Mesendoderm (in vitro differentiated cells): Measurements from ENCODE around the gene MAD1L1.

Experiments
- DNase-seq: peaks from one replicate; pipeline ENCODE4 v3.0.0; 2013
- H2AK5ac ChIP-seq: 2 replicates; pipeline ENCODE4 v1.6.1; 2013; ENCODE audit warnings: low read length, inconsistent platforms
- H2BK120ac ChIP-seq: 2 replicates; pipeline ENCODE4 v1.6.1; 2013; ENCODE audit warnings: low read depth, mild to moderate bottlenecking, low read length, moderate library complexity, mixed read lengths
- H2BK15ac ChIP-seq: replicated peaks from 2 replicates; pipeline ENCODE4 v1.6.1; 2013; ENCODE audit warnings: low read depth, mild to moderate bottlenecking, moderate library complexity
- H2BK5ac ChIP-seq: 2 replicates; pipeline ENCODE4 v1.6.1; 2013; ENCODE audit warnings: low read length, inconsistent platforms
- H3K18ac ChIP-seq: 2 replicates; pipeline ENCODE4 v1.6.1; 2013; ENCODE audit warnings: mild to moderate bottlenecking, low read length, mixed read lengths
- H3K23ac ChIP-seq: one replicate; pipeline ENCODE4 v1.6.1; 2013; ENCODE audit warnings: low read length
- H3K27ac ChIP-seq: 2 replicates; pipeline ENCODE4 v1.5.1; 2013; ENCODE audit warnings: low read depth, mild to moderate bottlenecking, inconsistent platforms, low read length, moderate library complexity
- H3K27me3 ChIP-seq: 2 replicates; pipeline ENCODE4 v1.6.1; 2013; ENCODE audit warnings: low read length, control low read depth, mild to moderate bottlenecking, inconsistent platforms; ENCODE audit not compliant: insufficient read depth, poor library complexity
- H3K36me3 ChIP-seq: 2 replicates; pipeline ENCODE4 v1.6.1; 2013; ENCODE audit warnings: low read length, inconsistent platforms; ENCODE audit not compliant: control insufficient read depth, insufficient read depth
- H3K4ac ChIP-seq: one replicate; pipeline ENCODE4 v1.6.1; 2013; ENCODE audit warnings: low read depth, mild to moderate bottlenecking, low read length, moderate library complexity
- H3K4me1 ChIP-seq: 2 replicates; pipeline ENCODE4 v1.6.1; 2013; ENCODE audit warnings: low read depth, low read length, inconsistent platforms; ENCODE audit not compliant: control insufficient read depth
- H3K4me2 ChIP-seq: 2 replicates; pipeline ENCODE4 v1.6.1; 2013; ENCODE audit warnings: low read length
- H3K4me3 ChIP-seq: 2 replicates; pipeline ENCODE4 v1.5.1; 2013; ENCODE audit warnings: mild to moderate bottlenecking, low read length
- H3K56ac ChIP-seq: one replicate; pipeline ENCODE4 v1.6.1; 2013; ENCODE audit warnings: low read length
- H3K79me1 ChIP-seq: 2 replicates; pipeline ENCODE4 v1.6.1; 2013; ENCODE audit warnings: low read length, inconsistent platforms
- H3K79me2 ChIP-seq: 2 replicates; pipeline ENCODE4 v1.6.1; 2013; ENCODE audit warnings: mild to moderate bottlenecking, low read length; ENCODE audit not compliant: control insufficient read depth, insufficient read depth
- H3K9ac ChIP-seq: 2 replicates; pipeline ENCODE4 v1.6.1; 2013; ENCODE audit warnings: low read length, inconsistent platforms
- H4K5ac ChIP-seq: one replicate; pipeline ENCODE4 v1.6.1; 2013; ENCODE audit warnings: low read length
- H4K8ac ChIP-seq: one replicate; pipeline ENCODE4 v1.6.1; 2013; ENCODE audit warnings: low read depth, mild to moderate bottlenecking, control low read depth, low read length, moderate library complexity
- WGBS: extraction: QIAGEN DNeasy Blood & Tissue Kit; methylation state at CpG from one replicate; pipeline ENCODE4 v1.1.7; 2013; ENCODE audit warnings: low lambda C conversion rate, missing lambda C conversion rate; ENCODE audit not compliant: insufficient coverage; ENCODE audit errors: extremely low coverage; 5-methylcytosine and 5-hydroxymethylcytosine counted together

The MAD1L1 gene

DNA sequence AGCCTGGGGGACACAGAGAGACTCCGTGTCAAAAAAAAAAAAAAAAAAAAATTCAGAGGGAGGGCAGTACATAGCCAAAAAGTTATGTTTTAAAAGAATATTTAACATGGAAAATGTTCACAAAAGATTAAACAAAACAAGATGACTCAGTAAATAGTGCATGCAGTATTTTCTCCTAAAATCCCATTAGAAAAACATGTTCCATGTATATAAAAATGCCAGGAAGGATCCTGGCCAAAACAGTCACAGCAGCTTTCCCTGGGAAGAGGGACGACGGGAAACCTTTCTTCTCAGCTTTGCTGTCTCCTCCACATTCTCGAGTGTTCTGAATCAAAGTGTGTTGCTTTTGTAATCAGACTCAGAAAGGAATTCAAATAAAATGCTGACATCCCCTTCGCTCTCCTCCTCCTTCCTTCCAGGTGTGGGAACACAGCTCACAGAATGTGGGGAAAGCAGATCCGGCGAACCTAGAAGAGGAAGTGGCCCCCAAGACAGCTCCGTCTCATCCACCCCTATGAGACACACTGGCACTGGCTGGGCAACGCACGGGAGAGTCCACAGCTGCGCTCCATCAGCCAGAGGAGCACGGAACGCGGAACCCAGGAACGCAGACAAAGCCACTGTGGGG is 139.4 kb downstream of the MAD1L1 start:
- Histone ChIP-seq H3K79me1 (no peaks in the 10 kb centered on the region), H3K4me1 (no peaks in the 10 kb centered on the region), H2BK15ac (no peak overlapping the region), H2AK5ac (no peak overlapping the region), H4K5ac (no peak overlapping the region), H3K27me3 (no peaks in the 10 kb centered on the region), H2BK5ac (no peak overlapping the region), H2BK120ac (no peak overlapping the region), H3K9ac (no peak overlapping the region), H3K27ac (no peak overlapping the region), H3K18ac (no peak overlapping the region), H3K79me2 (no peaks in the 10 kb centered on the region), H3K4me2 (no peak overlapping the region), H4K8ac (no peak overlapping the region), H3K36me3 (no peaks in the 10 kb centered on the region), H3K56ac (no peak overlapping the region), H3K4ac (no peak overlapping the region), H3K23ac (no peak overlapping the region), H3K4me3 (no peak overlapping the region)
- WGBS: no CpG with 5 or more reads among the region's 15 CpGs
- no peak for DNase-seq

DNA sequence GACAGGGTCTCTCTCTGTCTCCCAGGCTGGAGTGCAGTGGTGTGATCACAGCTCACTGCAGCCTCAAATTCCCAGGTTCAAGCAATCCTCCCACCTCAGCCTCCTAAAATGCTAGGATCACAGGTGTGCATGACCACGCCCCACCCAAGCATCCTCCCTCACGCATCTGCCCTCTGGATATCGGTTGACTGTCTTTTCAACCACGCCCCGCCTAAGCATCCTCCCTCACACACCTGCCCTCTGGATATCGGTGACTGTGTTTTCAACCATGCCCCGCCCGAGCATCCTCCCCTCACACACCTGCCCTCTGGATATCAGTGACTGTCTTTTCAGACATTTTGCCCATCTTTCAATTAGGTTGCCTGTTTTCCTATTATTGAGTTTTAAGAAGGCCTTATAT is 140.5 kb downstream of the MAD1L1 start:
- Histone ChIP-seq H3K4me1 (no peaks in the 10 kb centered on the region), H4K8ac (no peak overlapping the region), H2AK5ac (no peak overlapping the region), H3K9ac (no peak overlapping the region), H2BK120ac (no peak overlapping the region), H3K27ac (no peak overlapping the region), H3K36me3 (no peaks in the 10 kb centered on the region), H4K5ac (no peak overlapping the region), H2BK15ac (no peak overlapping the region), H3K56ac (no peak overlapping the region), H3K18ac (no peak overlapping the region), H3K23ac (no peak overlapping the region), H3K4me2 (no peak overlapping the region), H3K27me3 (no peaks in the 10 kb centered on the region), H3K4ac (no peak overlapping the region), H3K4me3 (no peak overlapping the region), H3K79me2 (no peaks in the 10 kb centered on the region), H2BK5ac (no peak overlapping the region), H3K79me1 (no peaks in the 10 kb centered on the region)
- no peak for DNase-seq
- WGBS: no CpG with 5 or more reads among the region's 8 CpGs

DNA sequence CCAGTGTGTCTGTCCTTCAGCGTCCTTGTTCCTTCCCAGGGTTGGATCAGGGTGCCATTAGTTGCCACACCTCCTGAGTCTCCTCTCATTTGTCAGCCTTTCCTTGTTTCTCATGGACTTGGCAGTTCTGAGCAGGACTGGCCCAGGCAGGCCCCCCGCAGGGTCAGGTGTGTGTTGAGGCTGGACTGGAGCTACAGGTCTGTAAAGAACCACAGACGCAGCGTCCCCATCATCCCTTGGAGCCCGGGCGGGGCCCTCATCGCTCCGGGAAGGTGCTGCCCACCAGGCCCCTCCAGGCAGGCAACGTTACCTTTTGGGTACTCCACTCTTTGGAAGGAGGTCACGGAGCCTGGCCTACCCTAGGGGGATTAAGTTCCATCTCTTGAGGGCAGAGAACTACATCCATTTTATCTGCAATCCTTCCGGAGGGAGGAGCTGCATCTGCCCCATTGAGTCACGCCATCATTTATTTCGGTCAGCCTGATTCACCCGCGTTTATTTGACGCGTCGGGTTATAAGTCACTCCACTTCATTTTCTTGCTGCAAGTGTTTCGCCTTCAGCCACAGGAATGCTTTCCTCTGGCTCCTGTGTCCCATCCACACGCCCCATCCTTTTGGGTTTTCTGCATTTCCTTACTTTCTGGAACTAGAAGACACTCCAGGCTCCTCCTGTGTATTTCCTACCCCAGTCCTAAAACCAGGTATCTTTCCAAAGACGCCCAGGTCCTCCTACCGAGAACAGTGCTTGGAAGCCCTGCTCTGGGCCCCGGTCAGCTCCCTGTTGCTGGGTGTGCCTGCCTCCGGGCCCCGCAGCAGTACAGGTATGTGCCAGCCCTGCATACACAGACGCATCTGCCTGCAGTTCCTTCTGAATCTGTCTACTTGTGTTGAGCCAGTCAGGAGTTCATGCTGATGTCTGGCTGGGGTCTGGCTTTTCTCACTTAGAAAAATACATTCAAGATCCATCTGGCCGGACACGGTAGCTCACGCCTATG is 141.9 kb downstream of the MAD1L1 start:
- DNase-seq: no peak
- no peaks in the 10 kb centered on the region for H3K36me3 ChIP-seq
- H3K79me2 ChIP-seq: no peaks in the 10 kb centered on the region
- H3K56ac ChIP-seq: no peak overlapping the region
- H3K9ac ChIP-seq: no peak overlapping the region
- H3K27ac ChIP-seq: no peak overlapping the region
- no peaks in the 10 kb centered on the region for H3K4me1 ChIP-seq
- no peak overlapping the region for H3K18ac ChIP-seq
- no peaks in the 10 kb centered on the region for H3K27me3 ChIP-seq
- no peak overlapping the region for H2BK120ac ChIP-seq
- H4K5ac ChIP-seq: no peak overlapping the region
- no peak overlapping the region for H3K4me3 ChIP-seq
- no peaks in the 10 kb centered on the region for H3K79me1 ChIP-seq
- H3K4ac ChIP-seq: no peak overlapping the region
- H4K8ac ChIP-seq: no peak overlapping the region
- H3K4me2 ChIP-seq: no peak overlapping the region
- H2AK5ac ChIP-seq: no peak overlapping the region
- H2BK5ac ChIP-seq: no peak overlapping the region
- no CpG with 5 or more reads among the region's 29 CpGs for whole genome bisulfite sequencing
- H3K23ac ChIP-seq: no peak overlapping the region
- no peak overlapping the region for H2BK15ac ChIP-seq

DNA sequence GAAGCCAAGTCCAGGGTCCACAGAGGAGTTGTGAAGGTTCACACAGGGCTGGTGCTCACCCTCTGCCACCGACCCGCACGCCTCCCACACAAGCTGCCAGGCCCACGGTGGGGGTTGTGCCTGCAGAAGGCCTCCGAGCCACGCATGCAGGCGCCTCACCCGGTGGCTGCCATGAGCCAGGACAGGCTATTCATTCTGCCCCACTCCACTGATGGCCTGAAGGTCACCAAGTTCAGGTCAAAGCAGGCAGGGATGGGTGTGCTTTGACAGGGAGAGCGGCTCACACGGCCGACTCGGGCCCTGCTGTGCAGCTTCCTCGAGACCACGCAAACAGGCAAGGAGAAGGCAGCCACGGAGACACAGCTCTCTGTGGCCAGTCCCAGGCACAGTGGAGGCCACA is 143.9 kb downstream of the MAD1L1 start:
- WGBS: no CpG with 5 or more reads among the region's 15 CpGs
- H3K4me1 ChIP-seq: no peaks in the 10 kb centered on the region
- H4K5ac ChIP-seq: no peak overlapping the region
- no peaks in the 10 kb centered on the region for H3K36me3 ChIP-seq
- H3K27me3 ChIP-seq: no peaks in the 10 kb centered on the region
- H3K4ac ChIP-seq: no peak overlapping the region
- no peak overlapping the region for H3K23ac ChIP-seq
- H4K8ac ChIP-seq: no peak overlapping the region
- H2BK5ac ChIP-seq: no peak overlapping the region
- no peak overlapping the region for H3K27ac ChIP-seq
- no peaks in the 10 kb centered on the region for H3K79me1 ChIP-seq
- no peak overlapping the region for H2AK5ac ChIP-seq
- no peak overlapping the region for H2BK15ac ChIP-seq
- no peak overlapping the region for H3K9ac ChIP-seq
- no peak overlapping the region for H3K4me2 ChIP-seq
- no peak overlapping the region for H2BK120ac ChIP-seq
- no peak overlapping the region for H3K18ac ChIP-seq
- no peak overlapping the region for H3K4me3 ChIP-seq
- no peak overlapping the region for H3K56ac ChIP-seq
- DNase-seq: no peak
- no peaks in the 10 kb centered on the region for H3K79me2 ChIP-seq

DNA sequence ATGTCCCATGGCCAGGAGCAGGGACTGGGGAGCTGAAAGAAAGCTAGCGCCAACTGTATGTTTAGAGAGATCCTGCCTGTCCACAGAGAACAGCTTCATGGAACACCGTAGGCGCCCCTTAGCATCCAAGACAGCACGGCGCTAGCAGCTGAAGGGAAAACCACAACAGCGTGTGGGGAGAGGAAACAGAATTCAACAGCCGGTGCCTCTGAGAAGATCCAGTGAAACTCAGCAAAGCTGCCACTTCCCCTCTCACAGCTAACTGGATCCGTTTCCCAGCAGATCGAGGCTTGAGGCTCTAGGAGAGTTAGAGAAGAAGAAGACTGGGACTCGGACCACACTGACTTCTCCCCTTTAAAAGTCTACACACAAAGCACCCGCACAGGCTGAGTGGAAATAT is 145.0 kb downstream of the MAD1L1 start:
- no CpG with 5 or more reads among the region's 11 CpGs for WGBS
- no peak overlapping the region for H4K5ac ChIP-seq
- no peak overlapping the region for H2AK5ac ChIP-seq
- H4K8ac ChIP-seq: no peak overlapping the region
- no peak overlapping the region for H3K23ac ChIP-seq
- no peak overlapping the region for H3K27ac ChIP-seq
- H3K9ac ChIP-seq: no peak overlapping the region
- H3K36me3 ChIP-seq: no peaks in the 10 kb centered on the region
- H3K18ac ChIP-seq: no peak overlapping the region
- no peak overlapping the region for H3K4me3 ChIP-seq
- H2BK5ac ChIP-seq: no peak overlapping the region
- H3K4me2 ChIP-seq: no peak overlapping the region
- H2BK15ac ChIP-seq: no peak overlapping the region
- no peak for DNase-seq
- H3K79me2 ChIP-seq: no peaks in the 10 kb centered on the region
- H3K4me1 ChIP-seq: no peaks in the 10 kb centered on the region
- H3K4ac ChIP-seq: no peak overlapping the region
- H3K56ac ChIP-seq: no peak overlapping the region
- no peaks in the 10 kb centered on the region for H3K27me3 ChIP-seq
- no peaks in the 10 kb centered on the region for H3K79me1 ChIP-seq
- H2BK120ac ChIP-seq: no peak overlapping the region
